Endothelial cell of umbilical vein (primary cell): ENCODE results near the gene NQO2. TPM values are rescaled to one million over a fixed set of nuclear protein-coding genes. Genes with fewer than 3 reads are reported as not detected.
A peak's percentile ranks its signal among the peaks of the same experiment; 100 is the strongest.

Experiments
- BruUV-seq: library from RNA; stranded (reverse); fragments of 400-500 nt; replicated peaks from 2 replicates; lab custom pipeline; 2021; lab: Mats Ljungman, UMichigan
- CTCF ChIA-PET: fragments of 300-600, 350-600 bp; sonication (Branson Sonifier 250); formaldehyde crosslinking; loops from one replicate; lab custom pipeline; 2021; ENCODE audit warnings: antibody characterized with exemption, inconsistent platforms; lab: Charles Lee
- POLR2A ChIA-PET: fragments of 300-600, 350-600 bp; sonication (Branson Sonifier 250); formaldehyde crosslinking; loops from one replicate; lab custom pipeline; 2021; ENCODE audit warnings: antibody characterized with exemption, inconsistent platforms; lab: Charles Lee
- DNase-seq: peaks from one replicate; pipeline ENCODE4 v3.0.0-alpha.2; 2011; ENCODE audit warnings: low read depth, low spot score
- FAIRE-seq: peaks from 2 replicates; lab custom pipeline; 2011; peaks lifted over from hg19 to GRCh38; lab: Jason Lieb, UNC
- H2AFZ ChIP-seq: 2 replicates; pipeline ENCODE4 v1.6.0; 2012; ENCODE audit warnings: low read depth, low read length, control low read depth, inconsistent platforms
- H3K27ac ChIP-seq: 2 replicates; pipeline ENCODE4 v1.5.1; 2011; ENCODE audit warnings: low read depth, mild to moderate bottlenecking, control low read depth, low read length, moderate library complexity; ENCODE audit not compliant: insufficient read depth
- H3K27me3 ChIP-seq, 2 experiments: 2 replicates each; pipeline versions ENCODE4 v1.6.0 to v1.6.1; 2011; ENCODE audit warnings: low read length in 2 of 2, mixed read lengths in 1 of 2; ENCODE audit not compliant: control insufficient read depth in 2 of 2, insufficient read depth in 2 of 2
- H3K36me3 ChIP-seq, 2 experiments: 2 replicates in 1 of 2; 3 replicates in 1 of 2; pipeline ENCODE4 v1.5.1; 2011; ENCODE audit warnings: low read length in 2 of 2, mild to moderate bottlenecking in 1 of 2, moderate library complexity in 1 of 2; ENCODE audit not compliant: control insufficient read depth in 2 of 2, insufficient read depth in 2 of 2; ENCODE audit errors: extremely low read depth in 1 of 2
- H3K4me1 ChIP-seq: 3 replicates; pipeline ENCODE4 v1.5.1; 2011; ENCODE audit warnings: mild to moderate bottlenecking, low read length; ENCODE audit not compliant: control insufficient read depth, insufficient read depth; ENCODE audit errors: extremely low read depth
- H3K4me2 ChIP-seq: 2 replicates; pipeline ENCODE4 v1.6.1; 2011; ENCODE audit warnings: low read length, control low read depth, mixed read lengths; ENCODE audit not compliant: insufficient read depth
- H3K4me3 ChIP-seq, 3 experiments: fragments of 200-600 bp in 1 of 3; sonication (generic), shearing (Covaris generic) in 1 of 3; replicated peaks in 1 of 3; 2 replicates each; pipeline ENCODE4 v1.5.1; 2011 to 2016; ENCODE audit warnings: control low read depth in 3 of 3, low read length in 3 of 3, mild to moderate bottlenecking in 2 of 3, inconsistent platforms in 1 of 3, low read depth in 1 of 3, moderate library complexity in 1 of 3; ENCODE audit not compliant: insufficient read depth in 1 of 3
- H3K79me2 ChIP-seq: 2 replicates; pipeline ENCODE4 v1.6.0; 2012; ENCODE audit warnings: low read length, inconsistent platforms; ENCODE audit not compliant: control insufficient read depth, insufficient read depth
- H3K9ac ChIP-seq: replicated peaks from 2 replicates; pipeline ENCODE3; 2011; ENCODE audit warnings: low read length, control low read depth; ENCODE audit not compliant: insufficient read depth; ENCODE audit errors: extremely low read depth
- H3K9me1 ChIP-seq: replicated peaks from 3 replicates; pipeline ENCODE4 v1.6.0; 2011; ENCODE audit warnings: mild to moderate bottlenecking, low read length; ENCODE audit not compliant: control insufficient read depth, insufficient read depth; ENCODE audit errors: extremely low read depth
- H3K9me3 ChIP-seq: replicated peaks from 2 replicates; pipeline ENCODE4 v1.5.1; 2012; ENCODE audit warnings: low read length, inconsistent platforms; ENCODE audit not compliant: control insufficient read depth, insufficient read depth
- H4K20me1 ChIP-seq: replicated peaks from 2 replicates; pipeline ENCODE3; 2011; ENCODE audit warnings: mild to moderate bottlenecking, low read length; ENCODE audit not compliant: control insufficient read depth, insufficient read depth; ENCODE audit errors: extremely low read depth
- CTCF ChIP-seq, 2 donors: IDR thresholded peaks; 1 replicate in 1 of 2; 2 replicates in 1 of 2; pipeline ENCODE4 v1.5.1; 2011; ENCODE audit warnings: low read length in 2 of 2, mild to moderate bottlenecking in 2 of 2, moderate library complexity in 2 of 2, control low read depth in 1 of 2, inconsistent platforms in 1 of 2, low read depth in 1 of 2; ENCODE audit not compliant: insufficient read depth in 1 of 2; ENCODE audit errors: extremely low read depth in 1 of 2
- EZH2 ChIP-seq: IDR thresholded peaks from 2 replicates; pipeline ENCODE4 v1.6.1; 2012; ENCODE audit warnings: borderline replicate concordance, low read depth, mild to moderate bottlenecking, moderate library complexity, low read length, inconsistent platforms; ENCODE audit not compliant: severe bottlenecking
- FOS ChIP-seq: IDR thresholded peaks from 2 replicates; pipeline ENCODE4 v1.6.1; 2011; ENCODE audit warnings: mild to moderate bottlenecking, low read length, moderate library complexity, borderline replicate concordance; ENCODE audit not compliant: insufficient read depth
- GATA2 ChIP-seq: IDR thresholded peaks from 2 replicates; pipeline ENCODE4 v1.7.0; 2011; ENCODE audit warnings: low read depth, mild to moderate bottlenecking, moderate library complexity, mixed read lengths, low read length; ENCODE audit not compliant: insufficient read length, insufficient read depth
- JUN ChIP-seq: IDR thresholded peaks from 2 replicates; pipeline ENCODE4 v1.6.1; 2011; ENCODE audit warnings: borderline replicate concordance, low read depth; ENCODE audit not compliant: insufficient read length, insufficient read depth
- MAX ChIP-seq: IDR thresholded peaks from 2 replicates; pipeline ENCODE4 v1.6.1; 2011; ENCODE audit not compliant: insufficient read depth, insufficient read length
- MYC ChIP-seq: IDR thresholded peaks from one replicate; pipeline ENCODE4 v1.6.1; 2011; ENCODE audit warnings: mild to moderate bottlenecking, low read depth, low read length
- POLR2A ChIP-seq: IDR thresholded peaks from 2 replicates; pipeline ENCODE4 v1.6.1; 2012; ENCODE audit warnings: low read depth, mild to moderate bottlenecking, control low read depth, low read length
- POLR2AphosphoS5 ChIP-seq: IDR thresholded peaks from 2 replicates; pipeline ENCODE4 v1.6.1; 2012; ENCODE audit warnings: low read depth, mild to moderate bottlenecking, control low read depth, low read length, moderate library complexity; ENCODE audit not compliant: insufficient read depth
- dilution Hi-C: fragments of 300-500 bp; cut with MboI; formaldehyde crosslinking; loops from one replicate; pipeline ENCODE4 v1.15.0; 2019; ENCODE audit warnings: low sequenced_read_pairs; ENCODE audit not compliant: extremely low pct_ligation_motif_present
- intact Hi-C: fragments of 100-400 bp; cut with micrococcal nuclease; formaldehyde crosslinking; loops from one replicate; pipeline ENCODE4 v1.10.0; 2022
- polyA plus RNA-seq, 4 experiments: library from polyadenylated mRNA; depleted of rRNA in 3 of 4; stranded (reverse) in 3 of 4; unstranded in 1 of 4; fragments of >200 nt; gene quantifications; 2 replicates each; pipeline versions ENCODE4 v1.2.1 to v1.2.3, GENCODE V29; 2011 to 2012; ENCODE audit warnings: missing spikeins in 1 of 4
- total RNA-seq: library from RNA; stranded (reverse); gene quantifications from 2 replicates; pipeline ENCODE4 v1.2.3, GENCODE V29; 2021

NQO2 gene
- total and polyA plus RNA-seq, 2 donors (not counting 3 experiments of a cell fraction or from before 2014, with no cell fraction given): 27.6 to 48.0 TPM

DNA sequence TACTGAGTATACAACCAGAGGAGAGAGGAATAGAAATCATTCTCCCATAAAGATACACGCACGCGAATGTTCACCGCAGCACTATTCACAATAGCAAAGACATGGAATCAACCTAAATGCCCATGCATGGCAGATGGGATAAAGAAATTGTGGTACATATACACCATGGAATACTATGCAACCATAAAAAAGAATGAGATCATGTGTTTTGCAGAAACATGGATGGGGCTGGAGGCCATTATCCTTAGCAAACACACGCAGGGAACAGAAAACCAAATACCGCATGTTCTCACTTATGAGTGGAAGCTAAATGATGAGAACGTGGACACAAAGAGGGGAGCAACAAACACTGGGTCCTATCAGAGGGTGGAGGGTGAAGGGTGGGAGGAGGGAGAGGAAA, 31.8 kb upstream of the NQO2 start:
- no peaks in the 10 kb centered on the region for H3K27me3 ChIP-seq
- H3K9me1 ChIP-seq: no peaks in the 10 kb centered on the region
- no TSS peak for BruUV-seq
- no peak overlapping the region for H3K27ac ChIP-seq
- FAIRE-seq (no peak), DNase-seq (no peak)
- ChIA-PET POLR2A (no interaction called here), CTCF (interaction anchor here (1.5 to 2.9 kb wide), 3 partner anchors 13 to 16 kb away, joined by 11 to 22 read pairs (median 12); no protein-coding TSS in a partner anchor)
- intact Hi-C loops (no loop called here), dilution Hi-C loops (no loop called here)
- no peaks in the 10 kb centered on the region for H3K9me3 ChIP-seq
- TF ChIP-seq MYC (no peak), POLR2A (no peak), JUN (no peak), CTCF (IDR thresholded peaks at IDR 0.05; ENCODE audit: extremely low read depth in 1 of 2, insufficient read depth in 1 of 2, low read depth in 1 of 2, low read length in 2 of 2) (no peak), EZH2 (no peak)
- no peak overlapping the region for H3K9ac ChIP-seq
- peaks cover 0 to 3% of the 10 kb centered on the region in 2 experiments for H3K36me3 ChIP-seq
- H3K4me3 ChIP-seq: no peak overlapping the region
- peaks cover 21% of the 10 kb centered on the region for H3K79me2 ChIP-seq
- no peak overlapping the region for H2AFZ ChIP-seq
- no peaks in the 10 kb centered on the region for H4K20me1 ChIP-seq
- peaks cover 5% of the 10 kb centered on the region for H3K4me1 ChIP-seq
- no peak overlapping the region for H3K4me2 ChIP-seq

GRCh38 chr6:2968600-2969135, 31.0 kb upstream of the NQO2 start:
- DNase-seq (no peak), FAIRE-seq (peak; percentile 43)
- Histone ChIP-seq H3K36me3 (peaks cover 0 to 3% of the 10 kb centered on the region in 2 experiments), H3K9me3 (no peaks in the 10 kb centered on the region), H3K27ac (no peak overlapping the region), H3K4me1 (peaks cover 5% of the 10 kb centered on the region), H3K4me2 (no peak overlapping the region), H3K27me3 (no peaks in the 10 kb centered on the region), H2AFZ (no peak overlapping the region), H3K4me3 (no peak overlapping the region), H3K9me1 (no peaks in the 10 kb centered on the region), H4K20me1 (no peaks in the 10 kb centered on the region), H3K79me2 (peaks cover 17% of the 10 kb centered on the region), H3K9ac (no peak overlapping the region)
- CTCF ChIA-PET: interaction anchor here (1.0 to 2.4 kb wide), 3 partner anchors 12 to 21 kb away, joined by 3 to 12 read pairs (median 11); no protein-coding TSS in a partner anchor
- POLR2A ChIA-PET: no interaction called here
- no TSS peak for BruUV-seq
- TF ChIP-seq POLR2AphosphoS5: no peak
- TF ChIP-seq POLR2A: no peak
- no peak for TF ChIP-seq MYC
- TF ChIP-seq FOS: no peak
- no peak for TF ChIP-seq MAX
- no peak for TF ChIP-seq EZH2
- TF ChIP-seq CTCF (IDR thresholded peaks at IDR 0.05; ENCODE audit: extremely low read depth in 1 of 2, insufficient read depth in 1 of 2, low read depth in 1 of 2, low read length in 2 of 2): no peak
- no peak for TF ChIP-seq JUN
- TF ChIP-seq GATA2: no peak
- dilution Hi-C loops (no loop called here), intact Hi-C loops (no loop called here)
